ENCODE measurements around the gene CREG2.

CREG2 gene

DNA sequence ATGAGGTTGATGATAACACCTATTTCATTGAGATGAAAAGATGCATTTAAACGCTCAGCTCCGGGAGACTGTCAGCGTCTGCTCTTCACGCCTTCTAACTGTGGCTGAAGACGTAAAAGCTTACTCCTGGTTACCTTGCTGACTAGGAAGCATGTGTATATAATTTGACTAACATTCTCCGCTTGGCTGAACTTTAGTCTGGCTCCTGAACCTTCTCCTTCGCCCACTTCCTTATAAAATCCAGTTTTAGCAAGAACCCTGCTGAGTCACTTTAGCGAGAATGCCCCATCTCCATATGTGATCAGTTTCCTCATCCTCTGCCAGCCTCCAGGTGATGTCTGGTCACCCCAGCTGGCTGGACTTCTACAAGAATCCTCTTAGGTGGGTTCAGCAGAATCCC lies 12.7 kb upstream of the CREG2 start:
- Histone ChIP-seq H2AFZ (ENCODE audit: low read depth) (no peak overlapping the region), H3K4me1 (ENCODE audit: low read depth, poor library complexity, severe bottlenecking) (no peaks in the 10 kb centered on the region), H3K36me3 (ENCODE audit: insufficient read depth) (no peaks in the 10 kb centered on the region), H3K27ac (no peak overlapping the region), H3K4me2 (no peak overlapping the region), H3K27me3 (ENCODE audit: insufficient read depth, low read depth) (no peaks in the 10 kb centered on the region), H4K20me1 (ENCODE audit: insufficient read depth) (no peaks in the 10 kb centered on the region), H3K4me3 (IDR thresholded peaks at IDR 0.05; ENCODE audit: insufficient read depth, low read depth, low read length) (no peak overlapping the region), H3K79me2 (ENCODE audit: insufficient read depth, low read depth) (no peaks in the 10 kb centered on the region), H3K9ac (no peak overlapping the region)
- TF ChIP-seq, protein P1, sequence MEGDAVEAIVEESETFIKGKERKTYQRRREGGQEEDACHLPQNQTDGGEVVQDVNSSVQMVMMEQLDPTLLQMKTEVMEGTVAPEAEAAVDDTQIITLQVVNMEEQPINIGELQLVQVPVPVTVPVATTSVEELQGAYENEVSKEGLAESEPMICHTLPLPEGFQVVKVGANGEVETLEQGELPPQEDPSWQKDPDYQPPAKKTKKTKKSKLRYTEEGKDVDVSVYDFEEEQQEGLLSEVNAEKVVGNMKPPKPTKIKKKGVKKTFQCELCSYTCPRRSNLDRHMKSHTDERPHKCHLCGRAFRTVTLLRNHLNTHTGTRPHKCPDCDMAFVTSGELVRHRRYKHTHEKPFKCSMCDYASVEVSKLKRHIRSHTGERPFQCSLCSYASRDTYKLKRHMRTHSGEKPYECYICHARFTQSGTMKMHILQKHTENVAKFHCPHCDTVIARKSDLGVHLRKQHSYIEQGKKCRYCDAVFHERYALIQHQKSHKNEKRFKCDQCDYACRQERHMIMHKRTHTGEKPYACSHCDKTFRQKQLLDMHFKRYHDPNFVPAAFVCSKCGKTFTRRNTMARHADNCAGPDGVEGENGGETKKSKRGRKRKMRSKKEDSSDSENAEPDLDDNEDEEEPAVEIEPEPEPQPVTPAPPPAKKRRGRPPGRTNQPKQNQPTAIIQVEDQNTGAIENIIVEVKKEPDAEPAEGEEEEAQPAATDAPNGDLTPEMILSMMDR (conservative IDR thresholded peaks at IDR 0.05; ENCODE audit: low read depth, low read length), result no peak

DNA sequence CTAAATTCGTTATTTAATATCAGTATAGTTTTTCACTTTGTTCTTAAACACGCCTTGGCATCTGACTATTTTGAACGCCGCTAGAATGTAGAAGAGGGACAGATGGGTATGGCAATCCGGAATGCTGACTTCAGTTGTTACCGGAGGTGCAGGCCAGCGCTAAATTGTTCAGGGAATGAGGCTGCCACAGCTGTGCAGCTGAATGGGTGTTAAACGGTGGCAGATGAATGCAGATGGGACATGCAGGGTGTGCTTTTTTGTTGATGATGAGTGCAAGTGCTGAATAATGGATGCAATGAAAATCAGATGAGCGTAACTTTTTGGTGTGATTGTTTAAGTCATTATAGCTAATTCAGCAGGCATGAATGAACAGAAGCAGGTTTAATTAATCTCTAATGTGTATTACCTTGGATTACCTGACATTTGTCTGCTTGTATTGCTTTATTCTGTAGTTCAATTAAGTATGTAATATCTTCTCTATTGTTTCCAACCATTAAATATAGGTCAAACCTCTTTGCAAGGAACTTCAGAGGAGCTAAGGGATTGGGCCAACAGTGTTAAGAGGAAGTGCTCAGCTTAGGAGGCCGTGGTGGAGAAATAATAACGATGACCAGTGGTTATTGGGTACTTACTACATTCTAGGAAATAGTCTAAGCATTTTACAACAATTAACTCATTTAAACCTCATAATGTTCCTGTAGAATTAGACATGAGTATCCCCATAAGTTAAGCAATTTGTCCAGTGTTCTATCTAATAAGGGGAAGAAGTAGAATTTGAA lies 11.9 kb upstream of the CREG2 start:
- H3K27me3 ChIP-seq (ENCODE audit: insufficient read depth, low read depth), result no peaks in the 10 kb centered on the region
- H3K4me1 ChIP-seq (ENCODE audit: low read depth, poor library complexity, severe bottlenecking), result no peaks in the 10 kb centered on the region
- no peak overlapping the region for H2AFZ ChIP-seq (ENCODE audit: low read depth)
- H3K27ac ChIP-seq, result no peak overlapping the region
- no peaks in the 10 kb centered on the region for H3K79me2 ChIP-seq (ENCODE audit: insufficient read depth, low read depth)
- no peak overlapping the region for H3K9ac ChIP-seq
- no peak overlapping the region for H3K4me2 ChIP-seq
- no peak overlapping the region for H3K4me3 ChIP-seq (IDR thresholded peaks at IDR 0.05; ENCODE audit: insufficient read depth, low read depth, low read length)
- H4K20me1 ChIP-seq (ENCODE audit: insufficient read depth), result no peaks in the 10 kb centered on the region
- no peaks in the 10 kb centered on the region for H3K36me3 ChIP-seq (ENCODE audit: insufficient read depth)
- TF ChIP-seq, protein P1 (conservative IDR thresholded peaks at IDR 0.05; ENCODE audit: low read depth, low read length), result no peak

DNA sequence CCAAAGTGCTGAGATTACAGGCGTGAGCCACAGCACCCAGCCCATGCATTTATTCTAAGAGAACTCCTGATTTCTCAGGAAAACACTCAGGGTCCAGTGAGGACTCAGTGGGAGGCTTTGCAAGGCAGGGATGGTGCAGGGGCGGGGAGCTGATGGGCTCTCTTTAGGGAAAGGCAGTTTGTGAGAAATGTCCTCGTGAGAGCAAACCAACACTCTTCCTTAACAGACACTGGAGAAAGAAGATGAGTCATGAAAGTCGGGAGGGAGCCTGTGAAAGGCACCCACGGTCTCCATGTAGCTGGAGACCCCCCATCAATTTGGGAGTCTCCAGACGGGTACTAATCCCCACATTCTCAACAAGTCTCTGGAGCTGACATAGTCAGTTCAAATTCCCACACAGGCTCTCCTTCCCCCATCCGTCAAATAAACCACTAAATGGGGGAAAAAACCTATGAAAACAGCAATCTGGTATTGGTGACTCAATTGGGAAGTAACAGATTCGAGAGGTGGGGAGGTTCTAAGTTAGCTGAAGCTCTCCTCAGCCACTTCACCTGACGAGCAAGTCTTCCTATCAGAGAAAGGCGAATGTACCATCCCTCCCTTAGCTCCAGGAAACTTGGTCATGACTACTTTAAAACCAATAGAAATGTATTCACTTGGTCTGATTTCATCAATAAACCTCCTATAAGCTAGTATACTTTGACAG lies 11.0 kb upstream of the CREG2 start:
- H3K27ac ChIP-seq, result no peak overlapping the region
- H4K20me1 ChIP-seq (ENCODE audit: insufficient read depth), result no peaks in the 10 kb centered on the region
- no peaks in the 10 kb centered on the region for H3K27me3 ChIP-seq (ENCODE audit: insufficient read depth, low read depth)
- no peak overlapping the region for H2AFZ ChIP-seq (ENCODE audit: low read depth)
- no peaks in the 10 kb centered on the region for H3K4me1 ChIP-seq (ENCODE audit: low read depth, poor library complexity, severe bottlenecking)
- H3K79me2 ChIP-seq (ENCODE audit: insufficient read depth, low read depth), result no peaks in the 10 kb centered on the region
- no peak overlapping the region for H3K9ac ChIP-seq
- H3K36me3 ChIP-seq (ENCODE audit: insufficient read depth), result no peaks in the 10 kb centered on the region
- TF ChIP-seq, protein P1 (conservative IDR thresholded peaks at IDR 0.05; ENCODE audit: low read depth, low read length), result no peak
- no peak overlapping the region for H3K4me3 ChIP-seq (IDR thresholded peaks at IDR 0.05; ENCODE audit: insufficient read depth, low read depth, low read length)
- no peak overlapping the region for H3K4me2 ChIP-seq

DNA sequence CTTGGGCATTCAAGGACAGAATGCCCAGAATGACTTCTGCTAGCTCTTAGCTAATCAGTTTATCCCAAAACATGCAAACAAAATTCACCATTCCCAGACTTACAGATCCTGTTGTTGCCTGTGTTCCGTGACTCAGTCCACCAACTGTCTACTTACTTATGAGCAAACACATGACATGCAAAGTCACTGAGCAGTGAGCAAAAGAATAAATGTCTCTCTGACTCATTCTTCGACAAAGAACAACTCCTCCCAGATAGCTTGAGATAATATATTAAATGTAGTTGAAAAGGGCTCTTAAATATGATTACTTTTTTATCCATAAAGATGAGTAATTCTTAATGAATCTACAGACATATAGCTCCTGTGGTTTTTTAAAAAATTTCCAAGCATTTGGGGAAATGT lies 9.0 kb upstream of the CREG2 start:
- Histone ChIP-seq H3K27ac (no peak overlapping the region), H3K4me3 (IDR thresholded peaks at IDR 0.05; ENCODE audit: insufficient read depth, low read depth, low read length) (no peak overlapping the region), H3K4me1 (ENCODE audit: low read depth, poor library complexity, severe bottlenecking) (no peaks in the 10 kb centered on the region), H3K36me3 (ENCODE audit: insufficient read depth) (no peaks in the 10 kb centered on the region), H3K27me3 (ENCODE audit: insufficient read depth, low read depth) (no peaks in the 10 kb centered on the region), H4K20me1 (ENCODE audit: insufficient read depth) (no peaks in the 10 kb centered on the region), H3K79me2 (ENCODE audit: insufficient read depth, low read depth) (no peaks in the 10 kb centered on the region), H3K9ac (no peak overlapping the region), H3K4me2 (no peak overlapping the region), H2AFZ (ENCODE audit: low read depth) (no peak overlapping the region)
- TF ChIP-seq, protein P1 (conservative IDR thresholded peaks at IDR 0.05; ENCODE audit: low read depth, low read length), result no peak
